ENCODE measurements around the gene SMAP2.

DNA sequence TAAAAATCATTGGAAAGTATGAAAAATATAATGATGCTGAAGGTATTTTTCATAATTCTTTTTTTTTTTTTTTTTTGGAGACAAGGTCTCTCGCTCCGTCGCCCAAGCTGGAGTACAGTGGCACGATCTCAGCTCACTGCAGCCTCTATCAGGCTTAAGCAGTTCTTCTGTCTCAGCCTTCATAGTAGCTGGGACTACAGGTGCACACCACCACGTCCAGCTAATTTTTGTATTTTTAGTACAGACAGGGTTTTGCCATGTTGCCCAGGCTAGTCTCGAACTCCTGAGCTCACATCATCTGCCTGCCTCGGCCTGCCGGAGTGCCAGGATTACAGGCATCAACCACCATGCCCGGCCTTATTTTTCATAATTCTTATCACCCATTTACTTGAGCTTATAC, 13.3 kb downstream of the SMAP2 start:
- TF ChIP-seq CTCF (IDR thresholded peaks at IDR 0.05; ENCODE audit: low read length) (no peak), EZH2 (optimal IDR thresholded peaks at IDR 0.05; ENCODE audit: low read depth, low read length) (no peak), EZH2phosphoT487 (IDR thresholded peaks at IDR 0.05; ENCODE audit: low read length) (no peak)

Measured in MM.1S (cell line).